SK-N-SH (cell line): ENCODE data around the gene MYL1. TPM values are rescaled to one million over a fixed set of nuclear protein-coding genes. Genes with fewer than 3 reads are reported as not detected.

Source experiments
- CTCF ChIA-PET: fragments of 300-600, 350-600 bp; formaldehyde crosslinking; extraction: SDS; loops from one replicate; lab custom pipeline; 2021; lab: Yijun Ruan, JAX
- POLR2A ChIA-PET: fragments of 350-600 bp; sonication (Branson Sonifier 250); formaldehyde crosslinking; extraction: SDS; loops from one replicate; lab custom pipeline; 2020; ENCODE audit warnings: antibody characterized with exemption, inconsistent platforms; lab: Yijun Ruan, JAX
- DNase-seq: peaks from one replicate; pipeline ENCODE4 v3.0.0; 2012
- H2AFZ ChIP-seq: fragments of 200-600 bp; sonication (generic); 2 replicates; pipeline ENCODE4 v1.8.1; 2016; ENCODE audit warnings: antibody characterized with exemption, mild to moderate bottlenecking, low read depth
- H3F3A ChIP-seq: fragments of 200-600 bp; sonication (generic); replicated peaks from 2 replicates; pipeline ENCODE3; 2016; ENCODE audit warnings: antibody characterized with exemption, mild to moderate bottlenecking; ENCODE audit not compliant: insufficient read depth
- H3K27ac ChIP-seq, 2 experiments: fragments of 200-500 bp in 1 of 2; fragments of 200-600 bp in 1 of 2; sonication (Bioruptor generic) in 1 of 2; sonication (generic), shearing (Covaris generic) in 1 of 2; 2 replicates each; pipeline versions ENCODE4 v1.5.1 to v1.6.1; 2014 to 2016; ENCODE audit warnings: low read depth in 2 of 2, inconsistent platforms in 1 of 2, low read length in 1 of 2, mild to moderate bottlenecking in 1 of 2, mixed read lengths in 1 of 2
- H3K27me3 ChIP-seq: fragments of 200-600 bp; sonication (generic), shearing (Covaris generic); 2 replicates; pipeline ENCODE4 v1.6.1; 2016; ENCODE audit warnings: mixed run types; ENCODE audit not compliant: insufficient read depth
- H3K36me3 ChIP-seq, 2 experiments: fragments of 200-500 bp in 1 of 2; fragments of 200-600 bp in 1 of 2; sonication (Bioruptor generic) in 1 of 2; sonication (generic) in 1 of 2; replicated peaks in 1 of 2; 2 replicates each; pipeline versions ENCODE3 to v1.5.1; 2014 to 2016; ENCODE audit warnings: low read length in 1 of 2, mild to moderate bottlenecking in 1 of 2; ENCODE audit not compliant: insufficient read depth in 2 of 2, control insufficient read depth in 1 of 2
- H3K4me1 ChIP-seq, 2 experiments: fragments of 200-500 bp in 1 of 2; fragments of 200-600 bp in 1 of 2; sonication (Bioruptor generic) in 1 of 2; sonication (generic), shearing (Covaris generic) in 1 of 2; 2 replicates each; pipeline versions ENCODE4 v1.5.1 to v1.6.1; 2014 to 2016; ENCODE audit warnings: low read depth in 1 of 2, low read length in 1 of 2, mixed run types in 1 of 2; ENCODE audit not compliant: insufficient read depth in 2 of 2, control insufficient read depth in 1 of 2
- H3K4me2 ChIP-seq: fragments of 200-600 bp; sonication (generic), shearing (Covaris generic); 2 replicates; pipeline ENCODE4 v1.6.1; 2017; ENCODE audit warnings: mixed run types
- H3K4me3 ChIP-seq, 2 experiments: fragments of 200-500 bp in 1 of 2; fragments of 200-600 bp in 1 of 2; sonication (Bioruptor generic) in 1 of 2; sonication (generic), shearing (Covaris generic) in 1 of 2; 2 replicates each; pipeline versions ENCODE4 v1.5.1 to v1.8.1; 2014 to 2016; ENCODE audit warnings: low read depth in 2 of 2, inconsistent platforms in 1 of 2, low read length in 1 of 2, mild to moderate bottlenecking in 1 of 2, mixed read lengths in 1 of 2, moderate library complexity in 1 of 2
- H3K79me2 ChIP-seq: fragments of 200-600 bp; sonication (generic); 2 replicates; pipeline ENCODE4 v1.8.1; 2017; ENCODE audit warnings: mild to moderate bottlenecking; ENCODE audit not compliant: insufficient read depth
- H3K9ac ChIP-seq: fragments of 200-600 bp; sonication (generic); 2 replicates; pipeline ENCODE4 v1.6.1; 2017; ENCODE audit warnings: mixed run types
- H3K9me2 ChIP-seq: fragments of 200-600 bp; sonication (generic); 2 replicates; pipeline ENCODE4 v1.6.1; 2017; ENCODE audit warnings: mixed run types
- H3K9me3 ChIP-seq: fragments of 200-600 bp; sonication (generic); 2 replicates; pipeline ENCODE4 v1.6.1; 2017; ENCODE audit warnings: mixed run types, mild to moderate bottlenecking, moderate library complexity
- H4K20me1 ChIP-seq: fragments of 200-600 bp; sonication (generic); 2 replicates; pipeline ENCODE4 v1.6.1; 2017; ENCODE audit warnings: mild to moderate bottlenecking, mixed run types; ENCODE audit not compliant: insufficient read depth
- ELF1 ChIP-seq: IDR thresholded peaks from 2 replicates; pipeline ENCODE4 v1.4.0; 2012
- EP300 ChIP-seq, 2 experiments: IDR thresholded peaks; 2 replicates each; pipeline versions ENCODE4 v1.4.0 to v1.6.1; 2012; ENCODE audit warnings: borderline replicate concordance in 1 of 2, low read depth in 1 of 2, low read length in 1 of 2
- FOSL2 ChIP-seq: IDR thresholded peaks from 2 replicates; pipeline ENCODE4 v1.4.0; 2012; ENCODE audit warnings: low read depth, mild to moderate bottlenecking, moderate library complexity, borderline replicate concordance
- FOXJ3 ChIP-seq: sonication (generic); formaldehyde crosslinking; IDR thresholded peaks from 2 replicates; pipeline ENCODE4 v1.5.1; 2020; ENCODE audit warnings: mild to moderate bottlenecking, missing genetic modification reagents
- GABPA ChIP-seq: IDR thresholded peaks from 2 replicates; pipeline ENCODE4 v1.4.0; 2012; ENCODE audit warnings: low read depth, mild to moderate bottlenecking
- JUND ChIP-seq: IDR thresholded peaks from 2 replicates; pipeline ENCODE4 v1.4.0; 2012
- MXI1 ChIP-seq: IDR thresholded peaks from 2 replicates; pipeline ENCODE4 v1.6.1; 2012; ENCODE audit warnings: mild to moderate bottlenecking, low read depth, low read length, improper control_type of control experiment
- NFIC ChIP-seq: IDR thresholded peaks from 2 replicates; pipeline ENCODE4 v1.4.0; 2012; ENCODE audit warnings: borderline replicate concordance
- NRF1 ChIP-seq: IDR thresholded peaks from 2 replicates; pipeline ENCODE4 v1.6.1; 2012; ENCODE audit warnings: low read depth, mild to moderate bottlenecking, low read length
- POLR2AphosphoS5 ChIP-seq: IDR thresholded peaks from 2 replicates; pipeline ENCODE4 v1.6.1; 2012; ENCODE audit warnings: low read depth, low read length
- RAD21 ChIP-seq: IDR thresholded peaks from 2 replicates; pipeline ENCODE4 v1.6.1; 2012; ENCODE audit warnings: mild to moderate bottlenecking, low read length
- RCOR1 ChIP-seq: fragments of 150-350 bp; IDR thresholded peaks from 2 replicates; pipeline ENCODE4 v1.6.1; 2017; ENCODE audit warnings: antibody characterized with exemption, low read length
- SMC3 ChIP-seq: IDR thresholded peaks from 2 replicates; pipeline ENCODE4 v1.6.1; 2012; ENCODE audit warnings: low read depth, low read length, improper control_type of control experiment
- TAF1 ChIP-seq: IDR thresholded peaks from 2 replicates; pipeline ENCODE4 v1.6.1; 2012; ENCODE audit warnings: low read depth, mild to moderate bottlenecking, low read length, moderate library complexity, borderline replicate concordance
- YY1 ChIP-seq: IDR thresholded peaks from 2 replicates; pipeline ENCODE4 v1.4.0; 2012; ENCODE audit warnings: low read depth, mild to moderate bottlenecking
- WGBS: methylation state at CpG from one replicate; pipeline ENCODE4 v1.1.6; 2017; ENCODE audit warnings: low lambda C conversion rate; 5-methylcytosine and 5-hydroxymethylcytosine counted together
- polyA plus RNA-seq, 3 experiments: library from polyadenylated mRNA; depleted of rRNA; stranded (reverse); fragments of >200 nt; gene quantifications; 2 replicates each; pipeline ENCODE4 v1.2.3, GENCODE V29; 2012
- TF ChIP-seq, protein P1 (sequence below): fragments of 150-350 bp; IDR thresholded peaks from 2 replicates; pipeline ENCODE4 v1.6.1; 2017; ENCODE audit warnings: antibody characterized with exemption, low read length, low read depth, borderline replicate concordance
- TF ChIP-seq, protein P2 (sequence below): IDR thresholded peaks from 2 replicates; pipeline ENCODE4 v1.4.0; 2012; ENCODE audit warnings: low read depth, borderline replicate concordance
- TF ChIP-seq, protein P3 (sequence below): fragments of 200-600 bp; sonication (generic); IDR thresholded peaks from 2 replicates; pipeline ENCODE4 v1.6.1; 2017; ENCODE audit warnings: antibody characterized with exemption, mild to moderate bottlenecking, moderate library complexity
- TF ChIP-seq, protein P4 (sequence below): IDR thresholded peaks from 2 replicates; pipeline ENCODE4 v1.6.1; 2012; ENCODE audit warnings: mild to moderate bottlenecking, low read depth, low read length, moderate library complexity

Gene MYL1
- polyA plus RNA-seq, 1 of the 3 experiments (the other 2 are of a cell fraction): not detected

DNA sequence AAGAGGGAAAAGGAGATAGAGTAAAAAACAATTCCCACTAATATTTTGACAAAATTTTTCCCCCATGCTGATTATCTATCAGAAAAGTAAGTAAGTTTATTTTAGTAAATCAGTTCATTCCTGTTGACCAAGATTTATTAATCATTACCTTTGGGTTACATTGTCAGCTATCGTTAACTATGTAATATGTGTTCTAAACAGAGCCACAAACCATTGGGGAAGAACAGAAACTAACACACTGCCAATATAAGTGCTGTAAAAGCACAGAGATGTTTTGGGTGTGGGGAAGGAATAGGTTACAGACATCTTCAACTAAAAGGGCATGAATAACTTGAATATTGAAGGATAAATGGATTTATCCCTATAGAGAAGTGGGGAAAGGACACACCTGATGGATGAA, 47.3 kb downstream of the MYL1 start (continued):
- TF ChIP-seq EP300 (IDR thresholded peaks at IDR 0.05; ENCODE audit: borderline replicate concordance in 1 of 2, low read depth in 1 of 2, low read length in 1 of 2): no peak
- no peak for TF ChIP-seq MXI1
- no peak for TF ChIP-seq GABPA
- TF ChIP-seq, all 33 proteins: peak for 0

DNA sequence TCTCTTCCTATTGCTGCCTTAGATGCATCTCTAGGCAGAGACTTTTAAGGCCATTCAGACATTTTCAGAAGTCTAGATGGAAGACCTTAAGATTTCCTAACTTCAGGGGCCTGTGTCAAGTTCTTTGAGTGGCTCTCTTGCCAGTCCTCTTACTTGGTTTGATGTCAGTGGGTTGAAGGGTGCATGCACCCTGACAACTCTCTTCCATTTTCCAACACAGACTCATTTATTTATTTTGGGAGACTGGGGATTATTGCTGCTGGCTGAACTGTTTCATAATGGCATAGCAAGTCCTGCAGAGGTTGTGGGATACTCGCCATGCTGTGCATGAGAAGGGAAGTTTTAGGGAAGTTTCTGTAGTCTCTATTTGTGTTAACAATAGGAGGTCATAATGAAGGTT, 50.7 kb downstream of the MYL1 start:
- no peak for DNase-seq
- H3K4me3 ChIP-seq: no peak overlapping the region
- TF ChIP-seq YY1: no peak
- no peak for TF ChIP-seq SMC3
- no peak for TF ChIP-seq ELF1
- no peak for TF ChIP-seq TAF1
- TF ChIP-seq, protein P1, sequence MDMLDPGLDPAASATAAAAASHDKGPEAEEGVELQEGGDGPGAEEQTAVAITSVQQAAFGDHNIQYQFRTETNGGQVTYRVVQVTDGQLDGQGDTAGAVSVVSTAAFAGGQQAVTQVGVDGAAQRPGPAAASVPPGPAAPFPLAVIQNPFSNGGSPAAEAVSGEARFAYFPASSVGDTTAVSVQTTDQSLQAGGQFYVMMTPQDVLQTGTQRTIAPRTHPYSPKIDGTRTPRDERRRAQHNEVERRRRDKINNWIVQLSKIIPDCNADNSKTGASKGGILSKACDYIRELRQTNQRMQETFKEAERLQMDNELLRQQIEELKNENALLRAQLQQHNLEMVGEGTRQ: no peak
- TF ChIP-seq FOSL2: no peak
- TF ChIP-seq NRF1: no peak
- no peak for TF ChIP-seq JUND
- TF ChIP-seq, protein P2, sequence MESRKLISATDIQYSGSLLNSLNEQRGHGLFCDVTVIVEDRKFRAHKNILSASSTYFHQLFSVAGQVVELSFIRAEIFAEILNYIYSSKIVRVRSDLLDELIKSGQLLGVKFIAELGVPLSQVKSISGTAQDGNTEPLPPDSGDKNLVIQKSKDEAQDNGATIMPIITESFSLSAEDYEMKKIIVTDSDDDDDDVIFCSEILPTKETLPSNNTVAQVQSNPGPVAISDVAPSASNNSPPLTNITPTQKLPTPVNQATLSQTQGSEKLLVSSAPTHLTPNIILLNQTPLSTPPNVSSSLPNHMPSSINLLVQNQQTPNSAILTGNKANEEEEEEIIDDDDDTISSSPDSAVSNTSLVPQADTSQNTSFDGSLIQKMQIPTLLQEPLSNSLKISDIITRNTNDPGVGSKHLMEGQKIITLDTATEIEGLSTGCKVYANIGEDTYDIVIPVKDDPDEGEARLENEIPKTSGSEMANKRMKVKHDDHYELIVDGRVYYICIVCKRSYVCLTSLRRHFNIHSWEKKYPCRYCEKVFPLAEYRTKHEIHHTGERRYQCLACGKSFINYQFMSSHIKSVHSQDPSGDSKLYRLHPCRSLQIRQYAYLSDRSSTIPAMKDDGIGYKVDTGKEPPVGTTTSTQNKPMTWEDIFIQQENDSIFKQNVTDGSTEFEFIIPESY: no peak
- TF ChIP-seq POLR2AphosphoS5: no peak
- no peak for TF ChIP-seq RCOR1
- TF ChIP-seq MXI1: no peak
- no peak for TF ChIP-seq RAD21
- TF ChIP-seq, protein P3, sequence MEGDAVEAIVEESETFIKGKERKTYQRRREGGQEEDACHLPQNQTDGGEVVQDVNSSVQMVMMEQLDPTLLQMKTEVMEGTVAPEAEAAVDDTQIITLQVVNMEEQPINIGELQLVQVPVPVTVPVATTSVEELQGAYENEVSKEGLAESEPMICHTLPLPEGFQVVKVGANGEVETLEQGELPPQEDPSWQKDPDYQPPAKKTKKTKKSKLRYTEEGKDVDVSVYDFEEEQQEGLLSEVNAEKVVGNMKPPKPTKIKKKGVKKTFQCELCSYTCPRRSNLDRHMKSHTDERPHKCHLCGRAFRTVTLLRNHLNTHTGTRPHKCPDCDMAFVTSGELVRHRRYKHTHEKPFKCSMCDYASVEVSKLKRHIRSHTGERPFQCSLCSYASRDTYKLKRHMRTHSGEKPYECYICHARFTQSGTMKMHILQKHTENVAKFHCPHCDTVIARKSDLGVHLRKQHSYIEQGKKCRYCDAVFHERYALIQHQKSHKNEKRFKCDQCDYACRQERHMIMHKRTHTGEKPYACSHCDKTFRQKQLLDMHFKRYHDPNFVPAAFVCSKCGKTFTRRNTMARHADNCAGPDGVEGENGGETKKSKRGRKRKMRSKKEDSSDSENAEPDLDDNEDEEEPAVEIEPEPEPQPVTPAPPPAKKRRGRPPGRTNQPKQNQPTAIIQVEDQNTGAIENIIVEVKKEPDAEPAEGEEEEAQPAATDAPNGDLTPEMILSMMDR: no peak
- TF ChIP-seq GABPA: no peak
- TF ChIP-seq NFIC: no peak
- TF ChIP-seq, protein P4, sequence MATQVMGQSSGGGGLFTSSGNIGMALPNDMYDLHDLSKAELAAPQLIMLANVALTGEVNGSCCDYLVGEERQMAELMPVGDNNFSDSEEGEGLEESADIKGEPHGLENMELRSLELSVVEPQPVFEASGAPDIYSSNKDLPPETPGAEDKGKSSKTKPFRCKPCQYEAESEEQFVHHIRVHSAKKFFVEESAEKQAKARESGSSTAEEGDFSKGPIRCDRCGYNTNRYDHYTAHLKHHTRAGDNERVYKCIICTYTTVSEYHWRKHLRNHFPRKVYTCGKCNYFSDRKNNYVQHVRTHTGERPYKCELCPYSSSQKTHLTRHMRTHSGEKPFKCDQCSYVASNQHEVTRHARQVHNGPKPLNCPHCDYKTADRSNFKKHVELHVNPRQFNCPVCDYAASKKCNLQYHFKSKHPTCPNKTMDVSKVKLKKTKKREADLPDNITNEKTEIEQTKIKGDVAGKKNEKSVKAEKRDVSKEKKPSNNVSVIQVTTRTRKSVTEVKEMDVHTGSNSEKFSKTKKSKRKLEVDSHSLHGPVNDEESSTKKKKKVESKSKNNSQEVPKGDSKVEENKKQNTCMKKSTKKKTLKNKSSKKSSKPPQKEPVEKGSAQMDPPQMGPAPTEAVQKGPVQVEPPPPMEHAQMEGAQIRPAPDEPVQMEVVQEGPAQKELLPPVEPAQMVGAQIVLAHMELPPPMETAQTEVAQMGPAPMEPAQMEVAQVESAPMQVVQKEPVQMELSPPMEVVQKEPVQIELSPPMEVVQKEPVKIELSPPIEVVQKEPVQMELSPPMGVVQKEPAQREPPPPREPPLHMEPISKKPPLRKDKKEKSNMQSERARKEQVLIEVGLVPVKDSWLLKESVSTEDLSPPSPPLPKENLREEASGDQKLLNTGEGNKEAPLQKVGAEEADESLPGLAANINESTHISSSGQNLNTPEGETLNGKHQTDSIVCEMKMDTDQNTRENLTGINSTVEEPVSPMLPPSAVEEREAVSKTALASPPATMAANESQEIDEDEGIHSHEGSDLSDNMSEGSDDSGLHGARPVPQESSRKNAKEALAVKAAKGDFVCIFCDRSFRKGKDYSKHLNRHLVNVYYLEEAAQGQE: no peak
- TF ChIP-seq FOXJ3 (CRISPR knock-in tag): no peak
- TF ChIP-seq, all 33 proteins: peak for 0
- no peaks in the 10 kb centered on the region for H3K27me3 ChIP-seq
- no peaks in the 10 kb centered on the region for H3K9me2 ChIP-seq
- POLR2A ChIA-PET: no interaction called here
- H3K27ac ChIP-seq: no peak overlapping the region
- no peaks in the 10 kb centered on the region for H3K4me1 ChIP-seq
- CTCF ChIA-PET: no interaction called here
- H3K36me3 ChIP-seq: no peaks in the 10 kb centered on the region
- H3K9ac ChIP-seq: no peak overlapping the region
- no peak overlapping the region for H3K4me2 ChIP-seq
- H3K9me3 ChIP-seq: no peaks in the 10 kb centered on the region
- H3F3A ChIP-seq: no peaks in the 10 kb centered on the region
- H4K20me1 ChIP-seq: no peaks in the 10 kb centered on the region
- WGBS: 30% methylated on average over 1 of the region's 1 CpG
- H2AFZ ChIP-seq: no peak overlapping the region
- H3K79me2 ChIP-seq: no peaks in the 10 kb centered on the region
